Kasumi-1 (cell line): ENCODE results near the gene ATP6V1F.
"Not testable (repeated sequence)": the region's sequence is repeated elsewhere in the genome, so short reads cannot be mapped to it uniquely, and the experiment has no call there.

Experiments
- DNase-seq, 2 experiments: peaks; one replicate each; lab custom pipeline; 2025; lab: John Stamatoyannopoulos, UW

Gene ATP6V1F

DNA sequence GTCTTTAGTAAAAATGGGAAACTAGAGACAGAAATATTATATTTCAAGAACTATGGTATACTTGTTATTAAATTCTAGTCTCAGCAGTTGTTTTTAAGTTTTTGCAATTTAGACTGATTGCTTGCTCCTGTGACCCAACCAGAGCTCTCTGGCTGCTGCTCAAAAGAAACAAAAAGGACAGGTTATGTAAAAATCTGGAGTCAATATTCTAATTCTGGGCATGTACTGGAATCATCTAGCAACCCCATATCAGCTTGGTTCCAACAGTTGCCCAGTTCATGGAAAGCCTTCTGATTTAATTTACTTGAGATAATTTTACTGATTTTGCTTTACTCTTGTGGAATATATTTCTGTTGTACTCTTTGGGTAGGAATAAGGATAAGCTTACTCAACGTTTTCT, 37.6 kb downstream of the ATP6V1F start:
- no peak for DNase-seq

DNA sequence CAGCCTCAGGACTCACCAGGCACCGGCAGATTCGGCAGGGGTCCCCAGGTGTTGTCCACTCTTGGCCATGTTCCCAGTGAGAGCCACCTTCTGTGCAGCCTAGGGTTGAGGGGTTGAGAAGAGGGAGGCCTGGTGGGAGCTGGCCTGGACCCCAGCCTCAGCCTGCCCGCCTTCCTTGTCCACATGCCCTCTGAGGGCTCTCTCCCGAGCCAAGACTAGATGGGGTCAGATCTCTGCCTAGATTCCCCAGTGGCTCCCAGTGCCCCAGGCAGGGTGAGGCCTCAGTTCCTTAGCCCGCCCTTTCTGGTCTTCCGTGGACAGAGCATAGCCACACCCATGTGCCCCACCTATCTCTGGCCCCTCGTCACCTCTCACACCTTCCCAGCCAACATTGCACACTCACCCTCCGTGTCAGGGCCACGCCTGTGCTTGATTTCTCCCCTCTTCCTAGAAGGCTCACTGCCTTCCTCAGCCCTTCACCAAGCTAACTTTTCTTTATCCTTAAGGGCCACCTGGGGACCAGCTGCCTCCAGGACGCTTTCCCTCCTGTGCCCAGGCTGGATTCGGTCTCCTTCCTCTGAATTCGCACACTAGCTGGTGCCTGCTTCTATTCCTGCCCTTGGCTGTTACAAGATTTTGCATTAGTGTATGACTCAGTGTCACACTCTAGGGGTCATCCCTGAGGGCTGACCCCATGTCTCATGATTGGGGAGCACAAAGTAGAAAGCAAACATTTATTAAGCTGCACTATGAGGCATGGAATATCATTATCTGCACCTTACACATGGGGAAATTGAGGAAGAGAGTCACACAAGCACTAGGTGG, 40.3 kb downstream of the ATP6V1F start:
- DNase-seq = no peak

DNA sequence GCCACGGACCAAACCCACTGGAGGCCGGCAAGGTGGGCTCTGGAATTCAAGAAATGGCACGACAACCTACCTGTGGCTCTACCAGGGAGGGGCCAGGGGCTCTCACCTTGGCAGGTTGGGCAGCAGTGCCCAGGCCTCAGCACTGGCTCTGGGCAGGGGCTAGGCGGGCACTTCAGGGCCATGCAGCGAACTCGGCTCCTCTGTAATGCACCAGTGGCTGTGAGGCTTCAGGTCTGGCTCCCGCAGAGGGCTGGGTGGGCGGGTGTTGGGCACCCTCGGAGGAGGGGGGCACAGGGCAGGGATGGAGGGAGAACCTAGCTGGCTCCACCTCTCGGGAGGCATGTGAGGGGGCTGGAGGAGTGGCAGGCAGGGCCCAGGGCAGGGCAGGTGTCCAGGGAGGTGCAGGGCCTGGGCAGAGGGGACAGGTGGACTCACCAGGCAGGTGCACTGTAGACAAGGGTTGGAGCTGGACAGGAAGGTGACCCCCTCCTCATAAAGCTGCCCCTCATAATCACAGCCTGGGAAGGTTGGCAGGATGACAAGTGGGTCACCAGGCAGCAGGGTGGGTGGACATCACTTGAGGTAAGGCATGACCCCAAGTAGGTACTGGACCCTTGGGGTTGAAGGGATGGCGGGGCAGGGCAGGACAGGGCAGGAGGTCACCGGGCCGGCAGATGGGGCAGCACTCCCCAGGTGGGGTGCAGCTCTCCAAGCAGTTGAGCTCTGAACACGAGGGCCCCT, 41.1 kb downstream of the ATP6V1F start:
- DNase-seq = no peak

DNA sequence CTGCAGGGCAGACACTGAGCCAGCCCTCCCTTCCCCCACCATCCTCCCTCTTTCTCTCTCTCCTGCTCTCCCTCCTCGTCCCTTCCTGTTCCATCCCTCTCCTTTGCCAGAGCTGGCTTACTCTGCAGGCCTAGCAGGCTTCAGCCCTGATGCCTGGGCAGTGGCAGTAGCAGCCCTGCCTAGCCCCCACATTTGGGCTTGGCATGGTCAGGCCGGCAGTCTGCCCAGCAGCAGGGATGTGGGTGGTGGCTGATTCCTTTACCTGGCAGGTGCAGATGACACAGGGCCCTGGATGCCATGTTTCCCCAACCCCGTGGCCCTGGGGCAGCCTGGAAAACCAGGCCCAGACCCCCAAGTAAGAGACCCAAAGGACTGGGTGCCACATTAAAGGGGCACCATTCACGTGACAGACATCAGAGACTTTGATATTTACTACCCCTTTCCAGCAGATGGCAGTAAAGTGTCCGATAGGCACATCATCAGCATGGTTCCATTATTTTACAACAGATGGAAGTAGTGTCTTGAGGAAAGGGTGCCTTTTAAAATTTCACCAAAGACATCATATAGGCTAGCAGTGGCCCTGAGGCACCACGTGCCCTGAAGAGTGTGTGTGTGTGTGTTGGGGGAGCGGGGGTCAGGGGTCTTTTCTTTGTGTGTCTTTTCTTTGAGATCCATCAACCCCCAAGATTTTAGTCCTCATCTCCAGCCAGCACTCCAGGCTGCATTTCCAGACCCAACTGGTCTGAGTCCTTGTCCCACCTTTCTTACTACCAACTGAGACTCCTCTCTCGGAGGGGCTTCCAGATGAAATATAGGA, 41.9 kb downstream of the ATP6V1F start:
- peak; percentile 76 to 83 for DNase-seq

DNA sequence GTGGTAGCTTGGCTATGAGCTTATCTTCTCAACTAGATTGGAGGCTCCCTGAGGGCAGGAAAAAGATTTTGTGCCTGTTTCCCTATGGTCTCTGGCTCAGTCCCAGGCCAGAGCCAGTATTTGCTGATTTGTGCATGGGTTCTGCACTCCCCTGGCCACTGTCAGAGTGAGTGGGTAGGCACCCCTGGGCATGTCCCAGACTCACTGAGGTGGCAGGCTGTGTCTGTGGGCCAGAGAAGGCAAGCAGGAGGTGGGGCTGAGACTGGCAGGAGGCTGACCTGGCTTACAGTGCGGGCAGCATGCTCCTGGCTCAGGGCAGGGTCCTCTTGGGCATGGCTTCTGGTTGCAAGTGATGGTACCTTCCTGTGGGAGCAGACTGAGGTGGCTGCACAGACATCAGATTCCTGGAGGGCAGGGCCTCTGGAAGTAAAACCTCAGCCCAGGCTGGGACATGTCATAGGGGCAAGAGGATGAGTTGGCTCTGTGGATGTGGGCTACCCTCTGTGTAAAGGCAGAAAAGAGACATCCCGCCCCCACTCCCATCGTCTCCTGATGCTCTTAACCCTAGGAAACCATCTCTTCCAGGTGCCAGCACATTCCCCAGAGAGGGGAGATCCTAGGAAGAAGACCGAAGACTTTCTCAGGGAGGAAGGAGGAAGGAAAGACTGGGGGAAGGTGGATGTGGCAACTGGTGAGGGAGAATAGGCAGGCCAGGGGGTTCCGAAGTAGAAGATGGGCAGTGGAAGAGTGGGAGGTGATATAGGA, 43.5 kb downstream of the ATP6V1F start:
- DNase-seq = no peak

DNA sequence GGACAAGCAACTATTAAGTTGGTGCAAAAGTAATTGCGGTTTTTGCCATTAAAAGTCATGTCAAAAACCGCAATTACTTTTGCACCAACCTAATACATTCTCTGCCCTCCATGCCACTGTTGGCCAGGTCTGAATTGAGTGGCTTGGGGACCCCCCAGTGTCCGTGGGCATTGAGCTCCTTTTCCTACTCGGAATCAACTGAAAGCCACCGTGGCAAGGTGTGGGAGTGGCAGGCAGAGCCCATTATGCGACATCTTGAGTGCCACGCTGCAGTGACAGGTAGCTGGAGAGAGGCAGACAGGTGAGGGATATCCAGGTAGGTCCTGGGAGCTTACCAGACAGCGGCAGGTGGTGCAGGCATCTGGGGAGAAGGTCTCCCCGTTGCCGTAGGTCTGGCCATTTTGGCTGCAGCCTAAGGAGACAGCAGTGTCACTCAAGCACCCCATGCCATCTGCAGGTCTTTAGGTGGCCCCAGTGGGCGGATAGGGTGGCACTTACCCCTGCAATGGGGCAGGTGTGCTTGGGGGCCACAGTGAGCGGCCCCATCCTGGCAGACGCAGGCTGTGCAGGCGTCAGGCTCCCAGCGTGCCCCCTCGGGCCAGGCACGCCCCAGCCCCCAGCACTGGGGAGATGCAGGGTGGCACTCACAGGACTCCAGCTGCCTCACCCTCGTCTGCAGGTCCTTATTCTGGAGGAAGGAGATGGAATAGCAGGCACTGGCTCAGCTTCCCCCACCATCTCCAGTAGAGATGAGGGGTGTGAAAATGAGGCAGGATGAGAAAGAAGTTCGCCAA, 44.3 kb downstream of the ATP6V1F start:
- DNase-seq = no peak

DNA sequence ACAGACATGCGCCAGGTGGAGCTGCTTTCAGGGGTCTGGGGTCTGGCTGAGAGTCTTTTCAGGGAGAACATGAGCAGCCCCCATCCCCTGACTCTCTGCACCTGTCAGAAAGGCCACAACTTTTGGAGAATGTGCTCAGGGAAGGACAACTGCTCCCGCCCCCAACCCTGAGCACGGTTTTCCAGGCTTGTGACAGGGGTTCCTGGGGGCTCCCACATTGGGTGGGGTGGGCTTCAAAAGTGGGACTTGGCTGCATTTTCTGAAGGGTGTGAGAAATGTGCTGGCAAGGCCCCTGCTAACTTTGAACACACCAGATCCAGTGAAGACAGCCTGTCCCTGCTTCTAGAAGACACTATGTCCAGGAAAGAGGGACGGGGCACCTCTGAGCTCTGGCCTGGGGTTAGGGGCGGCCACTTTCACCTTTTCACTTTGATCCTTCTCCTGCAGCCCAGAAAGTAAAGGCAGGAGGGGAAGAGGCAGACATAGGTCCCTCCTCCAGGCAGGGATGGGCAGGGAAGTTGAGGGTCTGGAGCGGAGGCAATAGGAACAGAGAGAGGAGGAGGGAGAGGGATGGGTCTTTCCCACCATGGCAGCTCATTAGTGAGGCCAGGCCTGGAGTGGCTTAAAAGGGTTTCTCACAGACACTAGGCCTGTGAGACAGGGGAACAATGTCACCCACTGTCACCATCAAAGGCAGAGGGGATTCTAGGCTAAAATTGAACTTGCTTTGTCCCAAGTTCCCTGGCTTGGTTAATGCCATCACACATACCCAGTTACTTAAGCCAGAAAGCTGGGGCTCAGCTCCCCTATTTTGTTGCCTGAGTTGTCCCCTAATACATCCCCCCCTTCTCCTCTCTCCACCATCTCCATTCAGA, 46.3 kb downstream of the ATP6V1F start:
- no peak for DNase-seq

DNA sequence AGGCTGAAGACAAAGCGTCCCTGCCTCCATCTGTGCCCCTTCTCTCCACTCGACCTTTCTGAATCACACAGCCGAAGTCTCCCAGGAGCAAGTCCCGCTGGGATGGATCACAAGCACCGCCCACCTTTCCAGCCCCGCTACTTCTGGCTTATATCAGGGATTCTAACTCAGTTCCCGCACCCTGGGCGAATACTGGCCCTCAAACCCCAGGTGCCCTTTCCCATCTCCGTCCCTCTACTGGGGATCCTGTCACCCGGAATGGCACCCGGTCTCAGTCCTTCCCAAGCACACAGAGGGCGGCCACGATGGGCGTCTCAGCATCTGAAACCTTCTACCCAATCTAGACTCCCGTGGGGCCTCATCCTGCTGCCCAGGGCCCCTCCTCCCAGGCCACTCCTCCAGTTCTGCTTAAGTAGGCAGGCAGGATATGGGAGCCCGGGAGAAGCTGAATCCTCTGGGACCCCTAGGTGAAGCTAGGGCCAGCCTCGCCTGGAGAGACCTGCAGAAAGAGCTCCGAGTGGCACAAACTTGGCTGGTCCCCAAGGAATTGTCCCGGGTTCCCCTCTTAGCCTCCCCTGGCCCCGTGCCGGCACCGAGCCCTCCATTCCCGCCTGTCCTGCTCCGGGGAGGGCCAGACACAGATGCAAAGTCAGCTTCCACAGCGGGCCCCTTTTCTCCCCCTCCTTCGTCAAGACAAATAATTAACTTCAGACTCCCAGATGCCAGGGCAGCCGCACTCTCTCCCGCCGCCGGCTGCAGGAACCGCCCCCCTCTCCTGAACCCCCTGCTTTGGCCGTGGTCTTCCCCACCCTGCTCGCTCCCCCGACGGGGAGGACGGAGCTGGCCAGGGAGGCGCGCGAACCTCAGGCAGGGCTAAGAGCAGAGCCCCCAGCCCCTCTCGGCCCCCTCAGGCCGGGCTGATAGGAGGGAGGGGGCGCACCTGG, 47.2 kb downstream of the ATP6V1F start:
- no peak for DNase-seq

DNA sequence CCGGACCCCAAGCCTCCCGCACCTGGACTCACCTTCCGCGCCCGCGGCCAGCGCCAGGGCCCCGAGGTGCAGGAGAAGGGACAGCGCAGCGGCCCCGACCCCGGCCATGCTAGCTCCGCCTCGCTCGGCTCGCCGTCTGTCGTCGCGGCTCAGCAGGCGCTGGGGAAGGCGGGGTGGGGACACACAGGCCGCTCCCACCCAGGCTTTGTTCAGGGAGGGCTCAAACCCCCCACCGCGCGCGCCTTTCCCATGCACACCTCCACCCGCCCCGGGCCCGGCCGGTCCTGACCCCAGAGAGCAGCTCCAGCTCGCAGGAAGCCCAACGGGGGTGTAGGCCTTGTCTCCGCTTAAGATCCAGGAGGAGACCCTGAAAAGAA, 47.9 kb downstream of the ATP6V1F start, which contains the start of gene KCP:
Gene KCP, minus strand, starts transcription at position 141 of the 377 bp plus-strand sequence. Its CDS starts 33 bp downstream, at position 108.
- DNase-seq = no peak

DNA sequence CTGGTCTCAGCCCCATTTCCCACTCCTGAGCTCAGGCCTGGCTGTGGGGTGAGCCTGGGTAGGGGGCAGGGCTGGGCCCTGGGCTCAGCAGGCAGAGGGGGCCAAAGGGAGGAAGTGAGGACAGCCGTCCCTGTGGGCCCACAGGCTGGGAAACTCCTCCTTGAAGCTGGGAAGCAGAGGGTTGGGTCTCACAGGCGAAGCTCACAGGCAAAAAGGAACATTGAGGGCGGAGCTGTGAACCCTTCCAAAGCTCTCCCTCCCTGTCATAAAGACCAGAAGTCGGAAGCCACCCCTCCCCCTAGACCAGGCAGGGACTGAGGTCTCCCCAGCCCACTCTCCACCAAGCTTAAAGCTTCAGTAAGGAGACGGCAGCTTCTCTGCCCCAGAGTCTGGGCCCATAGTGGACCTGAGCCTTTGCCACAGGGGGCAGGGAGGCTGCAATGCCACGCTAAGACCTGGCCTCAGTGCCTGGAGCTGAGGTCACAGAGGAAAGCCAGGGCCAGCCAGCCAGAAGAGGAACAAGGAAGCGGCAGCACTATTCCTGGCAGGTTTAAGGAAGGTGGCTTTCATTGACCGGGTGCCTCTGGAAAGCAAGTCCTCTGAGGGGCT, 48.9 kb downstream of the ATP6V1F start:
- peak; percentile 33 to 44 for DNase-seq

DNA sequence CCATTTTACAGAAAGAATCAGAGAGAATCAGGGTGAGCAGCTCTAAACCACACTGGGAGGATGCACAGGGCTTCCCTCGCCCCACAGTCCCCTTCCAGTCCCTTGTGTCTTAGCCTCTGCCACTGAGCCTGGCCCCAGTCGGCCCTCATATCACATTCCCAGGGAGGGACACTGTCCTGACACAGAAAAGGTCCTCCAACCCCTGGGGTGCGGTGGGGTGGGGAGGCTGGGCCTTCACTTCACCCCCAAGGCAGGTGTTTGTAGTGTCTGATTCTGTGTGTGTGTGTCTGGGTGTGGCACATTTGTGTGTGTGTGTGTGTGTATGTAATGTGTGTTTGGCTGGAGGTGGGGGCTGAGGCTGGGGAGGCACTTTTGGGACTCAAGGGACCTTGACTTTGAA, 49.6 kb downstream of the ATP6V1F start:
- no peak for DNase-seq

DNA sequence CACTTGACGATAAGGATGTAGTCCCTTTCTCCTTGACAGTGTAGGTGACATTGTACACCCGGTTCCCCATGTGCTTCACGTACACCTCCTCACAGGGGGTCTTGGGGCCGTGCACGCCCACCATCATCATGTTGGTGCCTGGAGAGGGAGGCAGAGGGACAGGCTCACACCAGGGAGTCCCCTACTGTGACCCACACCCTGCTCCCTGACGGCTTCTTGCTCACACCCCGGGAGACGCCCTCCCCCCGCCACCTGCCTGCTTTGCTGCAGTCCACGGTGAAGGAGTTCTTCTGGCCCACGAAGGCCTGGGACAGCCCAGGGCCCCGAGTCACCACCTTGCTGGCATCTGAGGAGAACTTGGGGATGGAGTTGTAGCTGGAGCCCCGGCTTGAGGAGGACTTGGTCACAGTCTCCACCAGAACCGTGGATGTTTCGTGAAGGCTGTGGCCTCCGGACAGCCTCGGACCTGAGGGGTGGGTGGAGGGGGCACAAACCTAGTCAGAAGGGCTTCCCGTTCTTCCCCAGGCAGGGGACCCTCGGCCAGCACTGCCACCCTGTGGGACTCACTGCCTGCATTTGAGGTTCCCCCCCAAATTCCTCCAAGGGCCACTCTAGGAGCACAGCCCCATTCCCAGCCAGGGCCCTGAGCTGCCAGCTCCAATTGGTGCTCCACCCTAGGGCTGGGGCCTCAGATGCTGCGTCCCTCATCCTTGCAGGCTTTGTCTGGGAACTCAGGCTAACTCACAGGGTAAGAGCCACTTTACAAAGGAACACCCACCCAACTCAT, 50.2 kb downstream of the ATP6V1F start:
- DNase-seq = not testable (repeated sequence)

DNA sequence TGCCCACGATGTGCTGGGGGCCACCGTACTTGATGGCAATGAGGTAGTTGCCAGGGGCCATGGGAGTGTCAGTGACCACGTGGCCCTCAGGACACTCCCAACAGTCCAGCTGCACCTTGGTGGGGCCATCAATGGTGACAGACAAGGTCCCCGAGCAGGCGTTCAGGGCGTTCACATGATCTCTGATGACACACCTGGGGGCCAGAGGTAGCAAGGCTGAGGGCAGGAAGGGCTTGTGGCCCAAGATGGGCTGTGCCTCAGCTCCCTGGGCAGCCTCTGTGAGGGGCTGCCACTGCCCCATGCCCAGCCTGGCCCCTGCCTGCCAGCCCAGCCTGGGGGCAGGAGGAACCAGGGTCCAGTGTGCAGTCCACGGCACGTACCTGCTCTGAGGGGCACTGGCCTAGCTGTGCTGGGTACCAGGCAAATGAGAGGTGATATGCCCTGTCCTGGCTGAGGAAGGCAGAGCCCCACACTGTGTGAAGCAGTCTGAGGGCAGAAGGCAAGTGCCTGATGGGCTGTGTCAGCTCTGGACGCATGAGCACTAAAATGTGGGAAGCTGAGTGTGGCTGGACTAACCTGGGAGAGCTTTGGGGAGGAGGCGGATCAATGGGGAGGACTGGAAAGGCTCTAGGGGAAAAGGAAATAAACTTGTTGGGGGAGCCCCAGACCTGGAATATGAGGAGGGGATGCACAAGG, 51.4 kb downstream of the ATP6V1F start:
- DNase-seq = no peak

DNA sequence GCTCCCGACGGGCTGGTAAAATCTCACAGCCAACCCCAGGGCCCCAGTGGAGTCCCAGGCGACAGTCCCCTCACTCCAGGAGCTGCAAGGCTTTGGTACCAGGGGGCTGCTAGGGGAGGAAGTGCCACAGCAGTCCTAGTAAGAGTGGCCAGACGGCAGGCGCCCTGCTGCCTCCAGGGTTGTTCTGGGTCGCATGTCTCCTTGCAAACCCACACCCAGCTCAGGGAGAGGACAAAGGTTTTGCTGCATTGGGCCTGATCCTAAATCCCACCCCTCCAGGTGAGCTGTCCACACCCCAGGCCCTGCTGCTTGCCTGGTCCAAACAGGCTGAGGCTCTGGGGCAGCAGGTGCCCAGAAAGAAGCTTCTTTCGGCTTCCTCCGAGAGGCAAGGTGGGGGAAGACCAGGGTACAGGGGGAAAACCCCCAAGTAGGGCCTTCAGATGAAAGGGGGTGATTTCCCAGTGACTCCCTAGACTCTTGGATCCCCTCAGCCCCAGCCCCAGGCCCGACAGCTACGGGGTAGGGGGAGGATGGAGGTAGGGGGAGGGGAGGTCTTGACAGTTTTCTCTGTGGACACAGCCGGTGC, 52.0 kb downstream of the ATP6V1F start:
- no peak for DNase-seq

DNA sequence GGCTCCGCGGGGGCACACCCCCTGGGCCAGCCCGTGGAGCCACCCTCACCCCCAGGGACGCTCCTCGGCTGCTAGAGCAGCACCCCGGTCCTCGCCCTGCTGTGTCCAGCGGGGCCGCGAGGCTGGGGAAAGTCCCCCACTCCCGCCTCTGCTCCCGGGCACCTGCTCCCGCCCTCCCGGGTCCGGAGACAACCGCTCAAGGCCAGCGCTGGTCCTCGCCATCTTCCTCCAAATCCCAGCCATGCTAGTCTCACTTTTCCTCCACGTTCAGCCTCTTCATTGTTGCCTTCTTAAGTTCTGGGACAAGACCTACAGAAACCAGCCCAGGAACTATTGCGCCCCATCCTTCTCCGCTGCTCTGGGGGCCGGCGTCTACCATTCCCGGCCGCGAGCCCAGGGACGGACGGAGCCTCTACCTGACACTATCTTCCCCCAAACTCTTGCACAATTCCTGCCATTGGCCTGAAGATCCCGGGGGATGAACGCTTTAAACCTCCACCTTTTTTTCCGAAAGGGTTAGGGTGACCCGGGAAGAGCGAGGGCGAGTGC, 52.7 kb downstream of the ATP6V1F start:
- no peak for DNase-seq
